T-cell (primary cell): ENCODE results near the gene ST6GALNAC3. TPM values are rescaled to one million over a fixed set of nuclear protein-coding genes. Genes with fewer than 3 reads are reported as not detected.

Experiments
- ATAC-seq, 4 experiments: fragments of 200-7000 bp in 3 of 4; fragments of 150-1000 bp in 1 of 4; cut with Tn5 transposase; replicated peaks in 1 of 4; 1 replicate in 3 of 4; 2 replicates in 1 of 4; pipeline ENCODE4 v1.10.0; 2021; ENCODE audit warnings: moderate library complexity in 3 of 4, mild to moderate bottlenecking in 2 of 4, moderate number of reproducible peaks in 1 of 4
- CTCF ChIA-PET, 2 donors: fragments of 300-600 bp; sonication (Branson Sonifier 250); formaldehyde crosslinking; loops; one replicate each; lab custom pipeline; 2022; ENCODE audit warnings: antibody characterized with exemption in 2 of 2; lab: Charles Lee
- POLR2A ChIA-PET, 2 donors: fragments of 300-600 bp; sonication (Branson Sonifier 250); formaldehyde crosslinking; loops; one replicate each; lab custom pipeline; 2022; ENCODE audit warnings: antibody characterized with exemption in 2 of 2; lab: Charles Lee
- DNase-seq, 35 experiments: peaks; one replicate each; pipeline versions ENCODE4 v3.0.0 to v3.0.0-alpha.2; 2013 to 2023
- H3K27ac ChIP-seq: one replicate; pipeline ENCODE4 v1.5.1; 2013; ENCODE audit warnings: low read length
- H3K27me3 ChIP-seq, 2 experiments: replicated peaks in 1 of 2; 1 replicate in 1 of 2; 2 replicates in 1 of 2; pipeline versions ENCODE4 v1.6.1 to v1.7.0; 2013; ENCODE audit warnings: low read length in 1 of 2, mixed read lengths in 1 of 2; ENCODE audit not compliant: control insufficient read depth in 2 of 2, insufficient read depth in 2 of 2; ENCODE audit errors: extremely low read depth in 1 of 2
- H3K36me3 ChIP-seq, 2 donors: 1 replicate in 1 of 2; 2 replicates in 1 of 2; pipeline versions ENCODE4 v1.6.1 to v1.7.0; 2013; ENCODE audit warnings: low read length in 1 of 2; ENCODE audit not compliant: control insufficient read depth in 2 of 2, insufficient read depth in 1 of 2; ENCODE audit errors: extremely low read depth in 1 of 2
- H3K4me1 ChIP-seq, 2 experiments: 1 replicate in 1 of 2; 2 replicates in 1 of 2; pipeline versions ENCODE4 v1.6.1 to v1.7.0; 2013; ENCODE audit warnings: low read length in 2 of 2, mixed read lengths in 1 of 2; ENCODE audit not compliant: insufficient read depth in 2 of 2, control insufficient read depth in 1 of 2; ENCODE audit errors: extremely low read depth in 1 of 2
- H3K4me3 ChIP-seq, 2 donors: 1 replicate in 1 of 2; 2 replicates in 1 of 2; pipeline versions ENCODE4 v1.5.1 to v1.7.0; 2013; ENCODE audit warnings: mild to moderate bottlenecking in 2 of 2, low read length in 1 of 2, moderate library complexity in 1 of 2; ENCODE audit not compliant: control insufficient read depth in 1 of 2; ENCODE audit errors: extremely low read depth in 1 of 2
- H3K9me3 ChIP-seq: 2 replicates; pipeline ENCODE4 v1.7.0; 2013
- H3K27ac Mint-ChIP-seq, 2 donors: one replicate each; pipeline ENCODE4 v1.8.0; 2020 to 2021; ENCODE audit warnings: mild to moderate bottlenecking in 2 of 2, mixed read lengths in 2 of 2
- H3K27me3 Mint-ChIP-seq, 2 donors: one replicate each; pipeline ENCODE4 v1.8.0; 2021 to 2022; ENCODE audit warnings: mixed read lengths in 2 of 2
- H3K36me3 Mint-ChIP-seq: one replicate; pipeline ENCODE4 v1.8.0; 2021; ENCODE audit warnings: mixed read lengths
- H3K4me1 Mint-ChIP-seq, 3 donors: one replicate each; pipeline ENCODE4 v1.8.0; 2020 to 2022; ENCODE audit warnings: mixed read lengths in 3 of 3, mild to moderate bottlenecking in 1 of 3
- H3K4me3 Mint-ChIP-seq, 3 donors: one replicate each; pipeline ENCODE4 v1.8.0; 2020 to 2022; ENCODE audit warnings: mild to moderate bottlenecking in 3 of 3, mixed read lengths in 3 of 3, moderate library complexity in 3 of 3
- H3K9me3 Mint-ChIP-seq, 3 donors: one replicate each; pipeline ENCODE4 v1.8.0; 2020 to 2022; ENCODE audit warnings: mixed read lengths in 3 of 3
- WGBS: methylation state at CpG from one replicate; pipeline ENCODE4 v1.1.5; 2013; ENCODE audit warnings: missing lambda C conversion rate; ENCODE audit not compliant: insufficient coverage; 5-methylcytosine and 5-hydroxymethylcytosine counted together
- total RNA-seq, 35 experiments: library from RNA in 6 of 35; stranded (reverse) in 6 of 35; fragments of 120-200 nt in 1 of 35; gene quantifications; one replicate each; pipeline versions ENCODE4 v1.2.1 to v1.2.4 and lab custom pipeline; 2013 to 2026

ST6GALNAC3 gene
- total RNA-seq, 5 donors from 2014 or later (not counting 1 experiment from before 2014, with no cell fraction given), result 0.33 to 6.6 (median 1.5) TPM

DNA sequence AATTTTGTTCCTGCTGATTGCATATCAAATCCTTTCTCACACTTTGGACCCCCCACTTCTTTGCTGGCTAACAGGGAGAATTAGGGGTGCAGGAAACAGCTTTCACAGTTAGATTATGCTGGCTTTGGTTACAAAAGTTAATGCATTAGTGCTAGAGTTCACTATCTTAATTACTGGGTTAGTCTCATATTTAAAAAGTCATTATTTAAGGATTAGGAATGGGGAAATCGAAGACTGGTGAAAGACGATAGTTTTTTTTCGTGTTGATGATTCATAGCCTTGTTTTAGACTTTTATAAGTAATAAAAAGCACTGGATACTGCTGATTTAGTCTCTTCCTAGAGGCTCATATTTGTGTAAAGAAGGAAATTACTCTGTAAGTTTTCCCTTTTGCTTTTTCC lies 11.6 kb downstream of the ST6GALNAC3 start:
- H3K4me3 Mint-ChIP-seq, result no peak overlapping the region
- Histone ChIP-seq H3K9me3 (no peaks in the 10 kb centered on the region), H3K27me3 (no peaks in the 10 kb centered on the region), H3K4me1 (no peaks in the 10 kb centered on the region), H3K27ac (no peak overlapping the region), H3K4me3 (no peak overlapping the region), H3K36me3 (no peaks in the 10 kb centered on the region)
- H3K36me3 Mint-ChIP-seq, result no peaks in the 10 kb centered on the region
- no CpG with 5 or more reads among the region's 3 CpGs for WGBS
- no peak overlapping the region for H3K27ac Mint-ChIP-seq
- no peak for ATAC-seq
- no peaks in the 10 kb centered on the region for H3K4me1 Mint-ChIP-seq
- ChIA-PET POLR2A (no interaction called here), CTCF (no interaction called here)
- H3K27me3 Mint-ChIP-seq, result no peaks in the 10 kb centered on the region
- H3K9me3 Mint-ChIP-seq, result no peaks in the 10 kb centered on the region
- DNase-seq, result no peak

DNA sequence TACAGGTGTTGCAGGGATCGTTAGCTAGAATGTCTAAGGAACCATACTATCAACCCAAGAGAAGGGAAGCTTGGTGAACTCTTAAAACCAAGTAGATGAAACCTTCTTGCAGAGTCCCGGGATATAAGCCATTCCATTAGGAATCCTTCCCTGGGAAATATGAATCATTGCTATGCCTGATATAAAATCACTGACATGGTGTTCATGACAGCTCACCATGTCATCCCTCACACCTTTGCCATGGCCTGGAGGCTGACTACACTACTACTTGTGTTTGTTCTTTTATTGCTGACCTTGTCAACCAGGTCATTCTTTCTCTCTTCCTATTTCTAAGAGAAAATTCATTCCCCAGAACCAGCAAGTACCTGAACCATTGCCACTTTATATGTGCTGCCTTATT lies 12.1 kb downstream of the ST6GALNAC3 start:
- no peak overlapping the region for H3K27ac Mint-ChIP-seq
- no peak overlapping the region for H3K4me3 Mint-ChIP-seq
- ChIA-PET POLR2A (interaction anchor here in 1 of 2 donors (0.5 kb wide), 1 partner anchor 8 kb away, joined by 5 read pairs; no protein-coding TSS in a partner anchor), CTCF (no interaction called here)
- H3K4me3 ChIP-seq, result no peak overlapping the region
- no peaks in the 10 kb centered on the region for H3K36me3 ChIP-seq
- H3K4me1 Mint-ChIP-seq, result no peaks in the 10 kb centered on the region
- WGBS, result no CpG with 5 or more reads among the region's 2 CpGs
- ATAC-seq (no peak), DNase-seq (no peak)
- no peaks in the 10 kb centered on the region for H3K4me1 ChIP-seq
- no peak overlapping the region for H3K27ac ChIP-seq
- H3K9me3 Mint-ChIP-seq, result no peaks in the 10 kb centered on the region
- H3K9me3 ChIP-seq, result no peaks in the 10 kb centered on the region
- no peaks in the 10 kb centered on the region for H3K27me3 Mint-ChIP-seq
- H3K36me3 Mint-ChIP-seq, result no peaks in the 10 kb centered on the region
- no peaks in the 10 kb centered on the region for H3K27me3 ChIP-seq

DNA sequence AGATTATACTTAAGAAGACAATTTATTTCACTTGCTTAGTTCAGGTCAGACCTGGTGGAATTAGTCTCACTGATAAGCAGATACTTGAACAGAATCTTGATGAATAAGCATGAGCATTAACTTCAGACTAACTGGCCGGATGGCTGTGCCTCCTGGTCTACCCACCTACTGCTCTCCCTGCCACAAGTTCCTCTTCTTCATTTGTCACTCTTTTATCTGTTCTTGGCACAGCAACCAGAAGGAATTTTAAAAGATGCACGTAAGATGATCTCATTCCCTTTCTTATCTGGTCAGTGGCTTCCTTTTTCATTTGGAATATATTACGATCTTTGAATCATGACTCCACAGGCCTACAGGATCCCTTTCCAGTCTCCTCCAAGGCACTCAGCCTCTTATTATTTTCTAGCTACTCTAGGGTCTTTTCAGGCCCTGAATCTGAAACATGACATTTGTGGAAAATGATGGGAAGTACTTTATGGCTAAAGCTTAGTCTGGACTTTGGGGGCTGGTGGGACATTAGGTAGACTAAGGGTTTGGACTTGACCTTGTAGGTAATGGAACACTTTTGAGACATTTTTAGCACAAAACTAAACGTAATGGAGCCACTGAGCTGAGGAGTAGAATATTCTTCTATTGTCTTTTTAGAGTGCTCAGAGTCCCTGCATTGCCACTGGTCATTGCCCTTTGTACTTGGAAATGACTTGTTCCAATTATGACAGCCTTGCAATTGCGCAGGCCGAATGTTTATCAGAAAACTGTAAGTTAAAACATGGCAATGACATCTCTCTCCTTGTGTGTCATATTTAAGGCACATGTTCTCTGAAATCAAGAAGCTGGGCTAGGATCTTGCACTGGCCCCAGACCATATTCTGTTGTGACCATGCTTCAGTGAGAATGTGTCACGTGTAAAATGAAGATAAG lies 16.0 kb downstream of the ST6GALNAC3 start:
- H3K36me3 Mint-ChIP-seq, result no peaks in the 10 kb centered on the region
- ChIA-PET POLR2A (no interaction called here), CTCF (no interaction called here)
- ATAC-seq (no peak), DNase-seq (no peak)
- Histone ChIP-seq H3K9me3 (no peaks in the 10 kb centered on the region), H3K4me3 (no peak overlapping the region), H3K36me3 (no peaks in the 10 kb centered on the region), H3K27ac (no peak overlapping the region), H3K4me1 (no peaks in the 10 kb centered on the region), H3K27me3 (no peaks in the 10 kb centered on the region)
- no peaks in the 10 kb centered on the region for H3K27me3 Mint-ChIP-seq
- WGBS, result 63% methylated on average over 4 of the region's 7 CpGs
- no peaks in the 10 kb centered on the region for H3K4me1 Mint-ChIP-seq
- no peak overlapping the region for H3K4me3 Mint-ChIP-seq
- H3K27ac Mint-ChIP-seq, result no peak overlapping the region
- no peaks in the 10 kb centered on the region for H3K9me3 Mint-ChIP-seq

DNA sequence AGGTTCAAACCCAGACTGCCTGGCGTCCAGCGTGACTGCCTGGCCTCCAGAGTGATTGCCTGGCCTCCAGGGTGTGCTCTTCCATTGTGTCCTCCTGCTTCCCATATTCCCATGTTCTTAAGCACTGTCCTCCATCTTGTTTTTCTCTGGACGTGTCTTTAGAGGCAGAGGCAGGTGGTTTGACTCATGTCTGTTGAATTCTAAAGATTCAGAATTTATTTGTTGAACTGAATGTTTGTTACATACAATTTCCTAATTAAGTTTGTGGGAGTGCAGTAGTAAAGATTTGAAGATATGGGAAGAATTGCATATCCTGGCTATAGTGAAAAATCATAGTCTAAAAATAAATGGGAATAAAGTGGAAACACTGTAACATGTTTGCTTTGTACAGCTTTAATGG lies 18.3 kb downstream of the ST6GALNAC3 start:
- POLR2A ChIA-PET, result interaction anchor here in 1 of 2 donors (0.5 kb wide), 1 partner anchor 1511 kb away, joined by 3 read pairs; no protein-coding TSS in a partner anchor

DNA sequence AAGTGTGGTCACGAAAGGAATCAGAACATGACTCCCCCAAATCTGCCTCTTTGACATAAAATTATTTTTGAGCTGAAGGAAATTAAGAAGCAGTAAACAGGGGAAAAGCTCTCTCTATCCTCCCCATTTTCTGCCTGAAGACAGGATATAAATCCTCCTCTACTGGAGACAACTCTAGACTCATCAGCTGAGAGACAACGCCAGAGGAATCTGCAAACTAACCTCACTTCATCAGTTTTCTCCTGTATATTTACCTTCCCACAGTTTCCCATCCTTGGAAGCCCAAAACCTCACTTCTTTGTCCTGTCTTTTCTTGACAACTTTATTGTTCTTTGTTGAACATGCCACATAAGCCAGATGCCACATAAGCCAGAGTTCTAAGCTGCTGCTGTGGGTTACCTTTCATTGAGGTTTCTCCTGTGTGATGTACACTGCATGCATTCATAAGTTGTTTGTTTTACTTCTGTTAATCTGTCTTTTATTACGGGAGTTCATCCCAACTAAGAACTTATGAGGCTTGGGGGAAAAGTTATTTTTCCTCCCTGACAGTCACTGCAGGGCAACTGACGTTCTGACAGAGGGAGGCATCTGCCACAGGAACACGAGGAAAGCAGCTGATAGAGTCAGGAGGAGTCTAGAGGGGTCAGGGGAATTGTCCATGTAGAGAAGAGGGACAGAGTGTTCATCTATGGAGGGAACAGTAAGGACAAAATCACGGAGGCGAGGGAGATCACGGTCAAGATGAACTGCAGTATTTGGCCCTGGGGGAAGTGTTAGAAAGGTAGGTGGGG lies 19.2 kb downstream of the ST6GALNAC3 start:
- Histone ChIP-seq H3K9me3 (no peaks in the 10 kb centered on the region), H3K4me1 (no peaks in the 10 kb centered on the region), H3K36me3 (no peaks in the 10 kb centered on the region), H3K27me3 (no peaks in the 10 kb centered on the region), H3K27ac (no peak overlapping the region), H3K4me3 (no peak overlapping the region)
- DNase-seq, result no peak
- no peak overlapping the region for H3K4me3 Mint-ChIP-seq
- CTCF ChIA-PET, result no interaction called here
- no peaks in the 10 kb centered on the region for H3K27me3 Mint-ChIP-seq
- no peak overlapping the region for H3K27ac Mint-ChIP-seq
- POLR2A ChIA-PET, result no interaction called here
- H3K9me3 Mint-ChIP-seq, result no peaks in the 10 kb centered on the region
- H3K4me1 Mint-ChIP-seq, result no peaks in the 10 kb centered on the region
- no peak for ATAC-seq
- no peaks in the 10 kb centered on the region for H3K36me3 Mint-ChIP-seq
- WGBS, result 67% methylated on average over 4 of the region's 8 CpGs

More for the DNA sequence above, 18.3 kb downstream of the ST6GALNAC3 start:
- no peak overlapping the region for H3K27ac ChIP-seq
- H3K9me3 ChIP-seq, result no peaks in the 10 kb centered on the region
- no peaks in the 10 kb centered on the region for H3K4me1 Mint-ChIP-seq
- H3K9me3 Mint-ChIP-seq, result no peaks in the 10 kb centered on the region
- DNase-seq, result no peak
- CTCF ChIA-PET, result no interaction called here
- H3K27me3 Mint-ChIP-seq, result no peaks in the 10 kb centered on the region
- H3K4me1 ChIP-seq, result no peaks in the 10 kb centered on the region
- 67% methylated on average over 2 of the region's 3 CpGs for WGBS
- H3K36me3 ChIP-seq, result no peaks in the 10 kb centered on the region
- no peaks in the 10 kb centered on the region for H3K27me3 ChIP-seq
- no peak overlapping the region for H3K4me3 ChIP-seq
- no peak overlapping the region for H3K4me3 Mint-ChIP-seq
- H3K36me3 Mint-ChIP-seq, result no peaks in the 10 kb centered on the region
- no peak for ATAC-seq
- no peak overlapping the region for H3K27ac Mint-ChIP-seq

DNA sequence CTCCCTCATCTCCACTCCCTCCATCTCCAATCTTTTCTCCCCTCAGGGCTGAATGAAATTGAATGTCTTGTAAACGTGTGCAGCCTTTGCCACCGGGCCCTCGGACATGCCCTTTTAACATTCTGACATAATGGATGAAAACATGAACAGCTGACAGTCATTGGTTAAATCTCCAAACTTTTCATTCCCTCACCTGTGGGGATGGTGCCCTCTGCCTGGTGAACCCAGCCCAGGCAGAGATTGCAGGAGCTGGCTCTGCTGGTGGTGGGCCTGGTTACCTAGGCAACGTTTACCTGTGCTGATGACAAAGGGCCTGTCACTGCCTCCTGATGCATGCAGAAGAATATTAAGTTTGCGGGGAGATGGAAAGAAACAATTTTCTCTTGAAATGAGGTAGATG lies 21.3 kb downstream of the ST6GALNAC3 start:
- Histone ChIP-seq H3K36me3 (no peaks in the 10 kb centered on the region), H3K9me3 (no peaks in the 10 kb centered on the region), H3K27me3 (no peaks in the 10 kb centered on the region), H3K27ac (no peak overlapping the region), H3K4me3 (no peak overlapping the region), H3K4me1 (no peaks in the 10 kb centered on the region)
- ChIA-PET CTCF (no interaction called here), POLR2A (no interaction called here)
- no peaks in the 10 kb centered on the region for H3K27me3 Mint-ChIP-seq
- WGBS, result 83% methylated on average over 2 of the region's 5 CpGs
- H3K36me3 Mint-ChIP-seq, result no peaks in the 10 kb centered on the region
- ATAC-seq, result no peak
- no peak for DNase-seq
- no peaks in the 10 kb centered on the region for H3K9me3 Mint-ChIP-seq
- H3K4me3 Mint-ChIP-seq, result no peak overlapping the region
- H3K4me1 Mint-ChIP-seq, result no peaks in the 10 kb centered on the region
- no peak overlapping the region for H3K27ac Mint-ChIP-seq
